ENCODE measurements around the gene PCDHGA1.

The PCDHGA1 gene

DNA sequence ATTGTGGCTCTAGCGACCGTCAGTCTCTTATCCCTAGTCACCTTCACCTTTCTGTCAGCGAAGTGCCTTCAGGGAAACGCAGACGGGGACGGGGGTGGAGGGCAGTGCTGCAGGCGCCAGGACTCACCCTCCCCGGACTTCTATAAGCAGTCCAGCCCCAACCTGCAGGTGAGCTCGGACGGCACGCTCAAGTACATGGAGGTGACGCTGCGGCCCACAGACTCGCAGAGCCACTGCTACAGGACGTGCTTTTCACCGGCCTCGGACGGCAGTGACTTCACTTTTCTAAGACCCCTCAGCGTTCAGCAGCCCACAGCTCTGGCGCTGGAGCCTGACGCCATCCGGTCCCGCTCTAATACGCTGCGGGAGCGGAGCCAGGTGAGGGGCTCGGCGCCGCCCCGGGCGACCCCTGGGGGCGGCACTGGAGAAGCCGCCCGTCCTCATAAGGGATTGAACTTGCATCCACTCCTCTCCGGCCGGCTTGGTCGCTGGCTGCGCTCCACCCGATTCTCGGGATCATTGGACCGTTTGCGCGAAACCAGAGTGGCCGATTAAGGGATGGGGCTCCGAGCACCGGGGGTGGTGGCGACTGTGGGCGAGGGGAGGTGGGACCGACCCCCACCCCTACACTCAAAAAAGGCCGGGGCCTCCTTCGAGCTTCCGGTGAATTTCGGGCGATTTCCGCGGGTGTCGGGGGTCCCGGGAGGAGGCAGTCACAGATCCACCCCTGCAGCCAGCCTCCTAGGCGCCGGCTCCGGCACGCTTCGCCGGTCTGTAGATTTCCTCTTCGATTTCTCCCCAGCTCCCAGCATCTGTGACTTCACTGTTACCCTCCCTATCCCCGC lies 161.2 kb downstream of the PCDHGA1 start:
- H3K4me1 ChIP-seq (ENCODE audit: low read length) = no peaks in the 10 kb centered on the region
- no peak overlapping the region for H3K4me3 ChIP-seq (ENCODE audit: low read length)
- H3K79me2 ChIP-seq (ENCODE audit: low read length) = no peaks in the 10 kb centered on the region
- no peak overlapping the region for H3K9ac ChIP-seq (ENCODE audit: low read length)
- no peaks in the 10 kb centered on the region for H3K36me3 ChIP-seq (replicated peaks; ENCODE audit: low read depth, low read length)
- TF ChIP-seq, protein P1, sequence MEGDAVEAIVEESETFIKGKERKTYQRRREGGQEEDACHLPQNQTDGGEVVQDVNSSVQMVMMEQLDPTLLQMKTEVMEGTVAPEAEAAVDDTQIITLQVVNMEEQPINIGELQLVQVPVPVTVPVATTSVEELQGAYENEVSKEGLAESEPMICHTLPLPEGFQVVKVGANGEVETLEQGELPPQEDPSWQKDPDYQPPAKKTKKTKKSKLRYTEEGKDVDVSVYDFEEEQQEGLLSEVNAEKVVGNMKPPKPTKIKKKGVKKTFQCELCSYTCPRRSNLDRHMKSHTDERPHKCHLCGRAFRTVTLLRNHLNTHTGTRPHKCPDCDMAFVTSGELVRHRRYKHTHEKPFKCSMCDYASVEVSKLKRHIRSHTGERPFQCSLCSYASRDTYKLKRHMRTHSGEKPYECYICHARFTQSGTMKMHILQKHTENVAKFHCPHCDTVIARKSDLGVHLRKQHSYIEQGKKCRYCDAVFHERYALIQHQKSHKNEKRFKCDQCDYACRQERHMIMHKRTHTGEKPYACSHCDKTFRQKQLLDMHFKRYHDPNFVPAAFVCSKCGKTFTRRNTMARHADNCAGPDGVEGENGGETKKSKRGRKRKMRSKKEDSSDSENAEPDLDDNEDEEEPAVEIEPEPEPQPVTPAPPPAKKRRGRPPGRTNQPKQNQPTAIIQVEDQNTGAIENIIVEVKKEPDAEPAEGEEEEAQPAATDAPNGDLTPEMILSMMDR (IDR thresholded peaks at IDR 0.05; ENCODE audit: low read depth, low read length) = no peak
- no peak for TF ChIP-seq EZH2phosphoT487 (IDR thresholded peaks at IDR 0.05; ENCODE audit: low read depth)
- H3K27me3 ChIP-seq (ENCODE audit: low read depth, low read length) = no peaks in the 10 kb centered on the region
- no peaks in the 10 kb centered on the region for H4K20me1 ChIP-seq (ENCODE audit: insufficient read depth, low read length)
- H2AFZ ChIP-seq (ENCODE audit: low read depth, low read length) = no peak overlapping the region
- H3K4me2 ChIP-seq (ENCODE audit: low read length) = no peak overlapping the region
- H3K27ac ChIP-seq (ENCODE audit: low read length) = no peak overlapping the region
- no peaks in the 10 kb centered on the region for H3K9me3 ChIP-seq (ENCODE audit: insufficient read depth, low read length)

DNA sequence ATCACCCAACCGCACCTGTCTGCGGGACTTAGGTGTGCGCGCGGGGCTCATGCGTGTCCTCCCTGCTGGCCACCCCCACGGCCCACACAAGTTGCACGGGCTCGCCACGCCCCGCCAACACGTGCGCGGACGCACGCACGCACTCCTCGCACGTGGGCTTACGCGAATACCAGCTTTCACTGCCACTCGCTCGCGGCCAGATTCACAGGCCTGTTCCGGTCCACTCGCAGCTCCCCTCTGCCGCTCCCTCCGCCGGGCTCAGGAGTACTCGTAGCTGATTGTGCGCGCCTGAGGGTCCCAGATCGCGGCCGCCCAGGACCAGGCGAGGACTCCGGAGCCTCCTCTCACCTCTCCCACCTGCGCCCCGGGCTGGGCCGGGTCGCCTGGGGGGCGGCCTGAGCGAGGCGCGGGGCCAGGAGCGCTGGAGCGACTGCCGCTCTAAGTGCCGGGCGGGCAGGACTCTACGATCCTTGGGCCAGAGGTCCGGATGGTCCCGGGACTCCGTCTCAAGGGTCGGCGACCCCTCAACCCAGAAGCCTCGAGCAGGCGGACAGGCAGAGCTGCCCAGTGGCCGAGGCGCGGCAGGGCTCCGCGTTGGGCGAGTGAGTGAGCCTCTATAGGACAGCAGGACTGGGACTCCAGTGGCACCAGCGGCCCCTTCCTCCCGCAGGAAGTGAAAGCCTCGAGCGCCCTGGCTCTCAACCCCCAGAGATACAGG lies 162.0 kb downstream of the PCDHGA1 start:
- Histone ChIP-seq H3K9me3 (ENCODE audit: insufficient read depth, low read length) (no peaks in the 10 kb centered on the region), H3K4me2 (ENCODE audit: low read length) (no peak overlapping the region), H3K4me3 (ENCODE audit: low read length) (no peak overlapping the region), H2AFZ (ENCODE audit: low read depth, low read length) (no peak overlapping the region), H4K20me1 (ENCODE audit: insufficient read depth, low read length) (no peaks in the 10 kb centered on the region), H3K9ac (ENCODE audit: low read length) (no peak overlapping the region), H3K36me3 (replicated peaks; ENCODE audit: low read depth, low read length) (no peaks in the 10 kb centered on the region), H3K27me3 (ENCODE audit: low read depth, low read length) (no peaks in the 10 kb centered on the region), H3K4me1 (ENCODE audit: low read length) (no peaks in the 10 kb centered on the region), H3K27ac (ENCODE audit: low read length) (no peak overlapping the region), H3K79me2 (ENCODE audit: low read length) (no peaks in the 10 kb centered on the region)
- TF ChIP-seq EZH2phosphoT487 (IDR thresholded peaks at IDR 0.05; ENCODE audit: low read depth) = no peak
- TF ChIP-seq, protein P1 (IDR thresholded peaks at IDR 0.05; ENCODE audit: low read depth, low read length) = no peak

DNA sequence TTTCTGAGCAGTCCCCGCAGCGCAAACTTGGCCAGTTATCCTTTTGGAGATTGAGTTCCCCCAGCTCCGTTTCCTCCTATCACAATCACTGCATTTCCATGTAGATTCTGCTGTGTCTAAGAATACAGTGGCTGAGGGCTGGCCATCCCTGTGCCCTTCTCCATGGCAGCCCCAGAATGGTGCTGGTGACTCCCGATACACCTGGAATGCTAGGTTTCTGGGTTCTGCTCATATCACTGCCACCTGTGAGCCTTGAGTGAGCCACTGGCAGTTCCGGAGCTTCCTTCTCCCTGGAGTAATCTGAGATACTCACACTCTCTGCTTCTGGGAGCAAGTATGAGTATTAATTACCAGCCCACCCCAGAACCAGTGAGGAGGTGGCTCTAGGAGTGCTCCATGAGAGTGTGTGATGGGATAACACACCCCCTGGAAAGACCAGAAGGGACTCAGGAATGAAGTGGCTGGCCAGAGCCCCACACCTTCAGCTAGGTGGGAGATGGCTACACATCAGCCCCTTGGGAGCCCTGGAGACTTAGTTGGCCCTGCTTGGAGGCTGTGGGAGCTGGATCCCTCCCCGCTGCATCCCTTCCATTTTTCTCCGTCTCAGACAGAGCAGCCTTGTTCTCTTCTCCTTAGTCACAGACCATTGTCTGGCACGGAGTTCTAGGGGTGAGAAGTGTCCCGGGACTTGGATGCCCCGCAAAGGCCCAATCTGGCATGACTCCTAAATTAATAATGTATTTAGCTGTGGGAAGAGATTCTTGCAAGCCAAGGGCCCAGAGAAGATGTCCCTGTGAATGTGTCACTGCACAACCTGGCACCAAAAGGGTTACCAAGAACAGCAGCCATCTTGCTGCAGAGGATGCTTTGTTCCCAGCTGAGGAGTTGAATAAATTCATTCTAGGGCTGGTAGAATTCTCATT lies 163.4 kb downstream of the PCDHGA1 start:
- H3K4me2 ChIP-seq (ENCODE audit: low read length) = no peak overlapping the region
- H3K36me3 ChIP-seq (replicated peaks; ENCODE audit: low read depth, low read length) = no peaks in the 10 kb centered on the region
- H3K27ac ChIP-seq (ENCODE audit: low read length) = no peak overlapping the region
- no peak overlapping the region for H3K9ac ChIP-seq (ENCODE audit: low read length)
- no peak for TF ChIP-seq EZH2phosphoT487 (IDR thresholded peaks at IDR 0.05; ENCODE audit: low read depth)
- TF ChIP-seq, protein P1 (IDR thresholded peaks at IDR 0.05; ENCODE audit: low read depth, low read length) = no peak
- H3K9me3 ChIP-seq (ENCODE audit: insufficient read depth, low read length) = no peaks in the 10 kb centered on the region
- H3K4me1 ChIP-seq (ENCODE audit: low read length) = no peaks in the 10 kb centered on the region
- no peaks in the 10 kb centered on the region for H3K27me3 ChIP-seq (ENCODE audit: low read depth, low read length)
- no peaks in the 10 kb centered on the region for H3K79me2 ChIP-seq (ENCODE audit: low read length)
- H3K4me3 ChIP-seq (ENCODE audit: low read length) = no peak overlapping the region
- H4K20me1 ChIP-seq (ENCODE audit: insufficient read depth, low read length) = no peaks in the 10 kb centered on the region
- no peak overlapping the region for H2AFZ ChIP-seq (ENCODE audit: low read depth, low read length)
